22Rv1 (cell line): ENCODE results near the gene ZDHHC11B.

Experiments used
- ZFX ChIP-seq: fragments of 450-650 bp; IDR thresholded peaks from 2 replicates; pipeline ENCODE4 v1.6.1; 2017; ENCODE audit warnings: antibody characterized with exemption, borderline replicate concordance
- TF ChIP-seq, protein P1 (sequence below): fragments of 450-650 bp; IDR thresholded peaks from 2 replicates; pipeline ENCODE4 v1.5.1; 2017; ENCODE audit warnings: mild to moderate bottlenecking

- TF ChIP-seq ZFX, result no peak
- TF ChIP-seq, protein P1, sequence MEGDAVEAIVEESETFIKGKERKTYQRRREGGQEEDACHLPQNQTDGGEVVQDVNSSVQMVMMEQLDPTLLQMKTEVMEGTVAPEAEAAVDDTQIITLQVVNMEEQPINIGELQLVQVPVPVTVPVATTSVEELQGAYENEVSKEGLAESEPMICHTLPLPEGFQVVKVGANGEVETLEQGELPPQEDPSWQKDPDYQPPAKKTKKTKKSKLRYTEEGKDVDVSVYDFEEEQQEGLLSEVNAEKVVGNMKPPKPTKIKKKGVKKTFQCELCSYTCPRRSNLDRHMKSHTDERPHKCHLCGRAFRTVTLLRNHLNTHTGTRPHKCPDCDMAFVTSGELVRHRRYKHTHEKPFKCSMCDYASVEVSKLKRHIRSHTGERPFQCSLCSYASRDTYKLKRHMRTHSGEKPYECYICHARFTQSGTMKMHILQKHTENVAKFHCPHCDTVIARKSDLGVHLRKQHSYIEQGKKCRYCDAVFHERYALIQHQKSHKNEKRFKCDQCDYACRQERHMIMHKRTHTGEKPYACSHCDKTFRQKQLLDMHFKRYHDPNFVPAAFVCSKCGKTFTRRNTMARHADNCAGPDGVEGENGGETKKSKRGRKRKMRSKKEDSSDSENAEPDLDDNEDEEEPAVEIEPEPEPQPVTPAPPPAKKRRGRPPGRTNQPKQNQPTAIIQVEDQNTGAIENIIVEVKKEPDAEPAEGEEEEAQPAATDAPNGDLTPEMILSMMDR, result no peak
These were observed 92.6 kb downstream of the ZDHHC11B start for GRCh38 chr5:691817-692528.
